H1 (cell line): Measurements from ENCODE around the gene SPG7. TPM values are rescaled to one million over a fixed set of nuclear protein-coding genes. Genes with fewer than 3 reads are reported as not detected.

Experiments used
- CTCF ChIA-PET: fragments of 300-600 bp; sonication (Branson Sonifier 250); formaldehyde crosslinking; loops from one replicate; lab custom pipeline; 2021; ENCODE audit not compliant: partially characterized antibody; lab: Charles Lee
- POLR2A ChIA-PET: fragments of 300-600 bp; sonication (Branson Sonifier 250); formaldehyde crosslinking; loops from one replicate; lab custom pipeline; 2021; ENCODE audit warnings: inconsistent platforms; ENCODE audit not compliant: partially characterized antibody; lab: Charles Lee
- DNase-seq, 2 experiments: peaks; one replicate each; pipeline versions ENCODE4 v3.0.0 to v3.0.0-alpha.2; 2010 to 2022; ENCODE audit warnings: low spot score in 2 of 2, low read depth in 1 of 2, mixed read lengths in 1 of 2
- FAIRE-seq: peaks from 2 replicates; lab custom pipeline; 2011; peaks lifted over from hg19 to GRCh38; lab: Jason Lieb, UNC
- H2AFZ ChIP-seq: 2 replicates; pipeline ENCODE4 v1.8.1; 2012; ENCODE audit warnings: low read length, inconsistent platforms
- H2AK5ac ChIP-seq: 2 replicates; pipeline ENCODE4 v1.6.1; 2013; ENCODE audit warnings: low read depth, low read length
- H2BK120ac ChIP-seq: replicated peaks from 2 replicates; pipeline ENCODE3; 2013; ENCODE audit warnings: low read depth, low read length, inconsistent platforms
- H2BK12ac ChIP-seq: 2 replicates; pipeline ENCODE4 v1.6.1; 2013; ENCODE audit warnings: low read depth, low read length
- H2BK15ac ChIP-seq: 2 replicates; pipeline ENCODE4 v1.6.1; 2013; ENCODE audit warnings: low read length
- H2BK20ac ChIP-seq: 2 replicates; pipeline ENCODE4 v1.6.1; 2013; ENCODE audit warnings: low read length
- H2BK5ac ChIP-seq: 2 replicates; pipeline ENCODE4 v1.6.1; 2013; ENCODE audit warnings: low read depth, low read length
- H3K14ac ChIP-seq: 2 replicates; pipeline ENCODE4 v1.6.1; 2013; ENCODE audit warnings: inconsistent platforms; ENCODE audit not compliant: insufficient read length
- H3K18ac ChIP-seq: 2 replicates; pipeline ENCODE4 v1.6.1; 2013; ENCODE audit warnings: low read length; ENCODE audit errors: extremely low read depth
- H3K23ac ChIP-seq: 2 replicates; pipeline ENCODE4 v1.6.1; 2013; ENCODE audit warnings: inconsistent platforms; ENCODE audit not compliant: insufficient read length
- H3K23me2 ChIP-seq: 2 replicates; pipeline ENCODE4 v1.6.1; 2013; ENCODE audit warnings: low read depth, low read length
- H3K27ac ChIP-seq: 2 replicates; pipeline ENCODE4 v1.6.1; 2011; ENCODE audit warnings: low read depth, low read length, inconsistent platforms
- H3K27me3 ChIP-seq, 4 experiments: replicated peaks in 1 of 4; 1 replicate in 1 of 4; 2 replicates in 3 of 4; pipeline versions ENCODE4 v1.6.1 to v1.8.1; 2011 to 2013; ENCODE audit warnings: low read length in 3 of 4, mild to moderate bottlenecking in 3 of 4, inconsistent platforms in 2 of 4, mixed read lengths in 2 of 4, moderate library complexity in 1 of 4; ENCODE audit not compliant: control insufficient read depth in 3 of 4, insufficient read depth in 3 of 4; ENCODE audit errors: extremely low read depth in 1 of 4
- H3K36me3 ChIP-seq, 4 experiments: 2 replicates each; pipeline versions ENCODE4 v1.6.1 to v1.8.1; 2011 to 2013; ENCODE audit warnings: mild to moderate bottlenecking in 4 of 4, low read length in 3 of 4, moderate library complexity in 2 of 4, control low read depth in 1 of 4, inconsistent platforms in 1 of 4; ENCODE audit not compliant: insufficient read depth in 4 of 4, control insufficient read depth in 2 of 4
- H3K4ac ChIP-seq: replicated peaks from 2 replicates; pipeline ENCODE3; 2013; ENCODE audit warnings: low read length, low read depth, mixed read lengths, inconsistent platforms; ENCODE audit not compliant: insufficient read length
- H3K4me1 ChIP-seq, 4 experiments: replicated peaks in 1 of 4; 1 replicate in 1 of 4; 2 replicates in 3 of 4; pipeline versions ENCODE4 v1.6.1 to v1.8.1; 2011 to 2013; ENCODE audit warnings: low read length in 3 of 4, inconsistent platforms in 2 of 4, mixed read lengths in 1 of 4; ENCODE audit not compliant: insufficient read depth in 4 of 4, control insufficient read depth in 3 of 4
- H3K4me2 ChIP-seq, 2 experiments: 2 replicates each; pipeline versions ENCODE4 v1.6.1 to v1.8.1; 2011 to 2013; ENCODE audit warnings: low read depth in 2 of 2, low read length in 2 of 2, control low read depth in 1 of 2, inconsistent platforms in 1 of 2, mild to moderate bottlenecking in 1 of 2; ENCODE audit not compliant: insufficient read depth in 1 of 2
- H3K4me3 ChIP-seq, 4 experiments: fragments of 200-600, 300-600 bp in 1 of 4; sonication (generic), shearing (Covaris generic), sonication (Bioruptor Twin) in 1 of 4; 2 replicates each; pipeline versions ENCODE4 v1.5.1 to v1.8.1; 2011 to 2016; ENCODE audit warnings: low read length in 4 of 4, low read depth in 3 of 4, control low read depth in 2 of 4, inconsistent platforms in 2 of 4, mild to moderate bottlenecking in 2 of 4, mixed read lengths in 1 of 4, moderate library complexity in 1 of 4; ENCODE audit not compliant: insufficient read depth in 2 of 4; ENCODE audit errors: extremely low read depth in 1 of 4
- H3K56ac ChIP-seq: replicated peaks from 2 replicates; pipeline ENCODE3; 2013; ENCODE audit warnings: low read depth, mild to moderate bottlenecking, mixed read lengths, low read length, inconsistent platforms; ENCODE audit not compliant: insufficient read length
- H3K79me1 ChIP-seq: 2 replicates; pipeline ENCODE4 v1.6.1; 2013; ENCODE audit warnings: low read depth, low read length, control low read depth
- H3K79me2 ChIP-seq, 2 experiments: 2 replicates each; pipeline versions ENCODE4 v1.6.1 to v1.8.1; 2012 to 2013; ENCODE audit warnings: low read length in 2 of 2, mild to moderate bottlenecking in 2 of 2, inconsistent platforms in 1 of 2; ENCODE audit not compliant: insufficient read depth in 2 of 2, control insufficient read depth in 1 of 2
- H3K9ac ChIP-seq, 4 experiments: replicated peaks in 1 of 4; 1 replicate in 1 of 4; 2 replicates in 3 of 4; pipeline versions ENCODE4 v1.6.1 to v1.8.1; 2011 to 2013; ENCODE audit warnings: low read depth in 3 of 4, low read length in 3 of 4, control low read depth in 2 of 4, mild to moderate bottlenecking in 2 of 4, moderate library complexity in 2 of 4, inconsistent platforms in 1 of 4; ENCODE audit errors: extremely low read depth in 1 of 4
- H3K9me3 ChIP-seq, 2 experiments: 2 replicates each; pipeline versions ENCODE4 v1.6.1 to v1.8.1; 2012 to 2013; ENCODE audit warnings: mild to moderate bottlenecking in 2 of 2, moderate library complexity in 2 of 2, control low read depth in 1 of 2, inconsistent platforms in 1 of 2, low read depth in 1 of 2, low read length in 1 of 2, mixed read lengths in 1 of 2; ENCODE audit not compliant: insufficient read depth in 2 of 2
- H4K20me1 ChIP-seq, 2 experiments: replicated peaks in 1 of 2; 2 replicates each; pipeline versions ENCODE3 to v1.8.1; 2011 to 2013; ENCODE audit warnings: inconsistent platforms in 2 of 2, low read length in 2 of 2, mild to moderate bottlenecking in 1 of 2; ENCODE audit not compliant: insufficient read depth in 2 of 2, control insufficient read depth in 1 of 2
- H4K5ac ChIP-seq: 2 replicates; pipeline ENCODE4 v1.6.1; 2013; ENCODE audit warnings: low read length, low read depth, mixed read lengths, inconsistent platforms; ENCODE audit not compliant: insufficient read length
- H4K8ac ChIP-seq: 2 replicates; pipeline ENCODE4 v1.8.0; 2013; ENCODE audit warnings: mild to moderate bottlenecking, moderate library complexity, low read length, inconsistent platforms; ENCODE audit not compliant: insufficient read depth; ENCODE audit errors: extremely low read depth
- H4K91ac ChIP-seq: replicated peaks from 2 replicates; pipeline ENCODE3; 2013; ENCODE audit warnings: low read length, mixed read lengths, inconsistent platforms; ENCODE audit not compliant: insufficient read length
- BACH1 ChIP-seq: IDR thresholded peaks from 2 replicates; pipeline ENCODE4 v1.6.1; 2012; ENCODE audit warnings: low read length, improper control_type of control experiment
- SUZ12 ChIP-seq: fragments of 200-600 bp; sonication (generic); IDR thresholded peaks from 2 replicates; pipeline ENCODE4 v1.6.1; 2012; ENCODE audit warnings: mild to moderate bottlenecking, inconsistent platforms, low read length, moderate library complexity, mixed read lengths
- WGBS, 2 experiments: shearing (Covaris generic) in 1 of 2; methylation state at CpG; one replicate each; pipeline versions ENCODE4 v1.1.6 to v1.1.7; 2013 to 2015; ENCODE audit warnings: low lambda C conversion rate in 2 of 2, mixed read lengths in 2 of 2, inconsistent platforms in 1 of 2, low coverage in 1 of 2, missing lambda C conversion rate in 1 of 2; ENCODE audit not compliant: insufficient replicate concordance in 2 of 2, insufficient coverage in 1 of 2, insufficient read length in 1 of 2; ENCODE audit errors: extremely low coverage in 1 of 2, missing lambda C conversion rate in 1 of 2; 5-methylcytosine and 5-hydroxymethylcytosine counted together
- polyA plus RNA-seq, 7 experiments: library from polyadenylated mRNA; depleted of rRNA in 3 of 7; stranded (reverse) in 5 of 7; unstranded in 2 of 7; fragments of >200 nt in 5 of 7; fragments of 200-250 nt in 2 of 7; gene quantifications; 1 replicate in 5 of 7; 2 replicates in 1 of 7; 4 replicates in 1 of 7; pipeline versions ENCODE4 v1.2.1 to v1.2.3, GENCODE V29; 2011 to 2013; ENCODE audit warnings: missing spikeins in 2 of 7, mixed read lengths in 2 of 7
- total RNA-seq: library from RNA; stranded (reverse); fragmentation: NEBNext Ultra II Directional; extraction: Animal tissue kit (Norgen Biotek cat#: 25700); gene quantifications from 2 replicates; pipeline ENCODE4 v1.2.1, GENCODE V29; 2021

The SPG7 gene
- total and polyA plus RNA-seq, 2 of the 8 experiments (the other 6 are each of a cell fraction or from before 2014, with no cell fraction given): 72.1 to 113 TPM

GRCh38 chr16:89530401-89531381 lies 22.5 kb downstream of the SPG7 start:
- Histone ChIP-seq H3K27me3 (no peaks in the 10 kb centered on the region), H3K56ac (no peak overlapping the region), H4K8ac (no peak overlapping the region; the same call in 1 of the 2 replicates)
- POLR2A ChIA-PET: interaction anchor here (1.1 to 1.7 kb wide), 3 partner anchors 12 to 34 kb away, joined by 3 to 6 read pairs (median 3); partner anchors contain the start of gene SPG7
- TF ChIP-seq BACH1 (no peak), SUZ12 (no peak)
- TF ChIP-seq, all 59 proteins: peak for 0
- Histone ChIP-seq H3K79me1 (peaks cover 5% of the 10 kb centered on the region), H3K18ac (no peak overlapping the region), H3K4me2 (no peak overlapping the region), H3K4me1 (no peaks in the 10 kb centered on the region), H2AK5ac (no peak overlapping the region), H3K9me3 (no peaks in the 10 kb centered on the region), H3K4me3 (no peak overlapping the region), H3K79me2 (peaks cover 0 to 3% of the 10 kb centered on the region in 2 experiments; a peak in 1 of 4 replicates), H2BK12ac (no peak overlapping the region), H3K36me3 (peaks cover 33 to 81% (median 69%) of the 10 kb centered on the region in 4 experiments), H3K27ac (no peak overlapping the region), H2BK5ac (no peak overlapping the region; the same call in 1 of the 2 replicates), H2AFZ (no peak overlapping the region), H3K23me2 (no peaks in the 10 kb centered on the region), H3K4ac (no peak overlapping the region), H2BK15ac (no peak overlapping the region), H4K5ac (no peak overlapping the region), H4K20me1 (peaks cover 7 to 13% of the 10 kb centered on the region in 2 experiments), H4K91ac (no peak overlapping the region), H3K9ac (no peak overlapping the region), H3K23ac (no peak overlapping the region), H3K14ac (no peak overlapping the region), H2BK20ac (no peak overlapping the region), H2BK120ac (no peak overlapping the region)
- FAIRE-seq: no peak
- 94% methylated on average over 37 of the region's 37 CpGs; no CpG with 5 or more reads in 1 of the 2 experiments for WGBS, 2 experiments
- CTCF ChIA-PET: interaction anchor here (1.0 to 1.7 kb wide), 2 partner anchors 12 to 21 kb away, joined by 3 to 4 read pairs; no protein-coding TSS in a partner anchor
- DNase-seq: no peak
